Panc1 (cell line): Measurements from ENCODE around the gene TARM1. TPM values are rescaled to one million over a fixed set of nuclear protein-coding genes. Genes with fewer than 3 reads are reported as not detected.

Source experiments
- ATAC-seq: fragments of 200-7000 bp; cut with Tn5 transposase; 2 replicates; pipeline ENCODE4 v1.9.1; 2020; ENCODE audit warnings: mild to moderate bottlenecking, moderate library complexity
- BruUV-seq: library from RNA; stranded (reverse); fragments of 400-500 nt; replicated peaks from 2 replicates; lab custom pipeline; 2021; lab: Mats Ljungman, UMichigan
- CTCF ChIA-PET: fragments of 300-600 bp; sonication (Branson Sonifier 250); formaldehyde crosslinking; loops from one replicate; lab custom pipeline; 2022; ENCODE audit warnings: antibody characterized with exemption; lab: Charles Lee
- POLR2A ChIA-PET: fragments of 300-600 bp; sonication (Branson Sonifier 250); formaldehyde crosslinking; loops from one replicate; lab custom pipeline; 2022; ENCODE audit warnings: antibody characterized with exemption; lab: Charles Lee
- DNase-seq: peaks from one replicate; pipeline ENCODE4 v3.0.0-alpha.2; 2010; ENCODE audit warnings: low read depth, low spot score
- H3K27ac ChIP-seq: 2 replicates; pipeline ENCODE4 v1.5.1; 2011; ENCODE audit warnings: mild to moderate bottlenecking, low read length, inconsistent platforms
- H3K27me3 ChIP-seq: fragments of 200-500 bp; sonication (Bioruptor generic); 2 replicates; pipeline ENCODE4 v1.6.0; 2014; ENCODE audit warnings: low read length, inconsistent platforms; ENCODE audit not compliant: control insufficient read depth, insufficient read depth
- H3K36me3 ChIP-seq: fragments of 200-500 bp; sonication (Bioruptor generic); 2 replicates; pipeline ENCODE4 v1.5.1; 2014; ENCODE audit warnings: inconsistent platforms, mild to moderate bottlenecking, low read length, moderate library complexity; ENCODE audit not compliant: control insufficient read depth, insufficient read depth
- H3K4me1 ChIP-seq: 2 replicates; pipeline ENCODE4 v1.5.1; 2011; ENCODE audit warnings: inconsistent platforms, mild to moderate bottlenecking, low read length, moderate library complexity; ENCODE audit not compliant: control insufficient read depth, insufficient read depth
- H3K4me3 ChIP-seq, 2 experiments: 2 replicates each; pipeline ENCODE4 v1.5.1; 2011 to 2012; ENCODE audit warnings: low read depth in 2 of 2, low read length in 2 of 2, mild to moderate bottlenecking in 2 of 2, inconsistent platforms in 1 of 2, moderate library complexity in 1 of 2
- H3K9me3 ChIP-seq: fragments of 200-500 bp; sonication (Bioruptor generic); 2 replicates; pipeline ENCODE4 v1.5.1; 2014; ENCODE audit warnings: low read depth, mild to moderate bottlenecking, inconsistent platforms, low read length, moderate library complexity; ENCODE audit not compliant: control insufficient read depth, insufficient read depth
- POLR2AphosphoS5 ChIP-seq: IDR thresholded peaks from 2 replicates; pipeline ENCODE4 v1.6.1; 2012; ENCODE audit warnings: mild to moderate bottlenecking, low read depth, low read length, moderate library complexity
- REST ChIP-seq, 2 experiments: IDR thresholded peaks; 2 replicates each; pipeline ENCODE4 v1.6.1; 2011 to 2012; ENCODE audit warnings: low read depth in 2 of 2, control low read depth in 1 of 2, low read length in 1 of 2, mild to moderate bottlenecking in 1 of 2, moderate library complexity in 1 of 2; ENCODE audit not compliant: insufficient read depth in 1 of 2
- SIN3A ChIP-seq: IDR thresholded peaks from 2 replicates; pipeline ENCODE4 v1.6.1; 2012; ENCODE audit warnings: low read depth, mild to moderate bottlenecking, low read length, moderate library complexity, borderline replicate concordance; ENCODE audit not compliant: insufficient read depth
- TCF7L2 ChIP-seq: IDR thresholded peaks from 2 replicates; pipeline ENCODE4 v1.6.1; 2011; ENCODE audit warnings: mild to moderate bottlenecking, low read depth, low read length, inconsistent platforms
- in situ Hi-C: cut with HindIII; loops from 2 replicates; pipeline ENCODE4 v1.10.0; 2016; ENCODE audit warnings: low sequenced_read_pairs, low pct_unique_long_range_greater_than_20kb
- intact Hi-C: fragments of 100-400 bp; cut with micrococcal nuclease; formaldehyde crosslinking; loops from one replicate; pipeline ENCODE4 v1.10.0; 2022; ENCODE audit not compliant: unreplicated experiment
- total RNA-seq: library from RNA; stranded (reverse); gene quantifications from one replicate; pipeline ENCODE4 v1.2.1, GENCODE V29; 2021; ENCODE audit not compliant: unreplicated experiment
- TF ChIP-seq, protein P1 (sequence below): fragments of 450-650 bp; IDR thresholded peaks from 2 replicates; pipeline ENCODE4 v1.5.1; 2017; ENCODE audit warnings: mild to moderate bottlenecking

TARM1 gene
- total RNA-seq, 1 experiment from 2014 or later: not detected

DNA sequence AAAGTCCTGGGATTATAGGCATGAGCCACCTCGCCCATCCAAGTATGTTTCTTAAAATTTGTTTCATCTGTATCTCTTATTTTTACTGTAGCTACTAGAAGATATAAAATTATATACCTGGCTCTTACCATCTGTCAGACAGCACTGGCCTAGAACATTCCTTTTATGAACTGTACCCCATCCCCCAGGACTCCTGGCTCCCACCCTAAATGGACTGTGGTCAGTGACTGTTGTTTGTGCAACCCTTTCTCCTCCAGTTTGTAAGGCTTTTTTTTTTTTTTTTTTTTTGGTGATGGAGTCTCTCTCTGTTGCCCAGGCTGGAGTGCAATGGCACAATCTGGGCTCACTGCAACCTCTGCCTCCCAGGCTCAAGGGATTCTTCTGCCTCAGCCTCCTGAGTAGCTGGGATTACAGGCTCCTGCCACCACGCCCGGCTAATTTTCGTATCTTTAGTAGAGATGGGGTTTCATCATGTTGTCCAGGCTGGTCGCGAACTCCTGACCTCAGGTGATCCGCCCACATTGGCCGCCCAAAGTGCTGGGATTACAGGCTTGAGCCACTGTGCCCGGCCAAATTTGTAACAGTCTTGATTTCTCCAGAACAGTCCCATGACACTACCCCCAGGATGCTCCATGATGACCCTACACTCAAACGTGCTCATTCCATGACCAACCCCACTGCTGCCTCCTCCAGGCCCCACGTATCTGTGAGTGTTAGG, 24.0 kb upstream of the TARM1 start:
- intact Hi-C loops (no loop called here), in situ Hi-C loops (no loop called here)
- Histone ChIP-seq H3K4me1 (peaks cover 16% of the 10 kb centered on the region; the same call in 1 of the 2 replicates), H3K4me3 (no peak overlapping the region), H3K27ac (no peak overlapping the region), H3K9me3 (no peaks in the 10 kb centered on the region), H3K27me3 (no peaks in the 10 kb centered on the region), H3K36me3 (no peaks in the 10 kb centered on the region; the same call in 1 of the 2 replicates)
- CTCF ChIA-PET: no interaction called here
- no TSS peak for BruUV-seq
- no peak for TF ChIP-seq POLR2AphosphoS5
- no peak for TF ChIP-seq SIN3A
- TF ChIP-seq, protein P1, sequence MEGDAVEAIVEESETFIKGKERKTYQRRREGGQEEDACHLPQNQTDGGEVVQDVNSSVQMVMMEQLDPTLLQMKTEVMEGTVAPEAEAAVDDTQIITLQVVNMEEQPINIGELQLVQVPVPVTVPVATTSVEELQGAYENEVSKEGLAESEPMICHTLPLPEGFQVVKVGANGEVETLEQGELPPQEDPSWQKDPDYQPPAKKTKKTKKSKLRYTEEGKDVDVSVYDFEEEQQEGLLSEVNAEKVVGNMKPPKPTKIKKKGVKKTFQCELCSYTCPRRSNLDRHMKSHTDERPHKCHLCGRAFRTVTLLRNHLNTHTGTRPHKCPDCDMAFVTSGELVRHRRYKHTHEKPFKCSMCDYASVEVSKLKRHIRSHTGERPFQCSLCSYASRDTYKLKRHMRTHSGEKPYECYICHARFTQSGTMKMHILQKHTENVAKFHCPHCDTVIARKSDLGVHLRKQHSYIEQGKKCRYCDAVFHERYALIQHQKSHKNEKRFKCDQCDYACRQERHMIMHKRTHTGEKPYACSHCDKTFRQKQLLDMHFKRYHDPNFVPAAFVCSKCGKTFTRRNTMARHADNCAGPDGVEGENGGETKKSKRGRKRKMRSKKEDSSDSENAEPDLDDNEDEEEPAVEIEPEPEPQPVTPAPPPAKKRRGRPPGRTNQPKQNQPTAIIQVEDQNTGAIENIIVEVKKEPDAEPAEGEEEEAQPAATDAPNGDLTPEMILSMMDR: no peak
- no peak for TF ChIP-seq REST (IDR thresholded peaks at IDR 0.05; ENCODE audit: insufficient read depth in 1 of 2, low read depth in 2 of 2, low read length in 1 of 2)
- no peak for TF ChIP-seq TCF7L2
- DNase-seq (no peak), ATAC-seq (no peak)
- POLR2A ChIA-PET: no interaction called here

DNA sequence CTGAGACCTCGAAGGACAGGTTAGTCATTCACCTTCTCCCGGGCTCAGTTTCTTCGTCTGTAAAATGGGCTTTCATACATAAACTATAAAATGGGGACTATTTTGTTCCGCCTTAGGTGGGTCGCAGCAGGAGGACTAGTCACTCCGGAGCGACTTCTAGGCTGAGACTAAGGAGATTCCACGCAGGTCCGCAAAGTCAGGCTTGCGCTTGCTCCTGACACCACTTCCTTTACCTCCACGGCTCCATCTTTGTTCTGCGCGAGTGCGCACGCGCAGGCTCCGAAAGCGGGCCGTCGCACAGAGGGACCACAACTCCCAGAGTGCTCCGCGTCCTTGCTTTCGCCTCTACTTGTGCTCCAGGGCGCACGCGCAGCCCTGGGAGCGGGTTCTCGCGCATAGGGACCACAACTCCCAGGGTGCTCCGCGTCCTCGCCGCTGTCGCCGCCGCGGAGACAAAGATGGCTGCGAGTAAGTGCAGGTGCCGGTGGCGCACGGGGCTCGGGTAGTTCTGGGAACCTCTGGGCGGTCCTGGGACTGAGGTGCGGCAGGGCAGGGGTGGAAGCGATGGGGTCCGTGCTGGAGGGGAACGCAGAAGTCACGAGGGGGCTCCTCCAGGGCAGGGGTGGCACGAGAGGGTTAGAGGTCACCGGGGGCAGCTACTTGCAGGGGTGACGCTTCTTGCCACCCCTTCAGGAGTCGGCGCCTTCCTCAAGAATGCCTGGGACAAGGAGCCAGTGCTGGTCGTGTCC, 21.4 kb upstream of the TARM1 start, which contains the start of gene NDUFA3:
Gene NDUFA3 (plus strand): TSS at position 435 of the 749 bp plus-strand sequence. CDS start 24 bp downstream, at position 459.
- DNase-seq (peak; percentile 95), ATAC-seq (peak; percentile 96)
- ChIA-PET CTCF (no interaction called here), POLR2A (interaction anchor here (0.7 kb wide), 1 partner anchor 1323 kb away, joined by 4 read pairs; no protein-coding TSS in a partner anchor)
- Histone ChIP-seq H3K27me3 (no peaks in the 10 kb centered on the region), H3K4me1 (peaks cover 9% of the 10 kb centered on the region; the same call in 1 of the 2 replicates), H3K27ac (peak within 1 kb of the TSS; percentile 96), H3K9me3 (no peaks in the 10 kb centered on the region), H3K4me3 (peak within 1 kb of the TSS; percentile 56 to 96), H3K36me3 (no peaks in the 10 kb centered on the region; the same call in 1 of the 2 replicates)
- intact Hi-C loops: no loop called here
- TF ChIP-seq TCF7L2 (peak; percentile 35; the same call in 1 of the 2 replicates), SIN3A (peak; percentile 68; the same call in 1 of the 2 replicates), REST (IDR thresholded peaks at IDR 0.05; ENCODE audit: insufficient read depth in 1 of 2, low read depth in 2 of 2, low read length in 1 of 2) (peak in 1 of 2 experiments; percentile 66; a peak in 1 of 4 replicates), POLR2AphosphoS5 (peak; percentile 94)
- TF ChIP-seq, protein P1: no peak
- in situ Hi-C loops: no loop called here
- BruUV-seq: no TSS peak
